ENCODE data around the gene TM7SF3. TPM values are rescaled to one million over a fixed set of nuclear protein-coding genes. Genes with fewer than 3 reads are reported as not detected.

TM7SF3 gene
- total and polyA plus RNA-seq, 2 donors (not counting 3 experiments of a cell fraction or from before 2014, with no cell fraction given): 54.8 to 70.7 TPM

- BruUV-seq (replicated peaks): no TSS peak
- CTCF ChIA-PET: interaction anchor here (1.7 kb wide), 1 partner anchor 9 kb away, joined by 4 read pairs; no protein-coding TSS in a partner anchor
- no peak overlapping the region for H2AFZ ChIP-seq (ENCODE audit: low read depth, low read length)
- no peaks in the 10 kb centered on the region for H3K9me1 ChIP-seq (replicated peaks; ENCODE audit: control insufficient read depth, extremely low read depth, insufficient read depth, low read length)
- dilution Hi-C loops (cut with MboI; ENCODE audit: extremely low pct_ligation_motif_present, low sequenced_read_pairs): no loop called here
- no peak overlapping the region for H3K9ac ChIP-seq (replicated peaks; ENCODE audit: extremely low read depth, insufficient read depth, low read length)
- no peaks in the 10 kb centered on the region for H3K9me3 ChIP-seq (replicated peaks; ENCODE audit: control insufficient read depth, insufficient read depth, low read length)
- intact Hi-C loops (cut with micrococcal nuclease): no loop called here
- FAIRE-seq (no peak), DNase-seq (ENCODE audit: low read depth, low spot score) (no peak)
- peaks cover 0 to 5% of the 10 kb centered on the region in 2 experiments for H3K36me3 ChIP-seq (ENCODE audit: control insufficient read depth in 2 of 2, extremely low read depth in 1 of 2, insufficient read depth in 2 of 2, low read length in 2 of 2)
- H4K20me1 ChIP-seq (replicated peaks; ENCODE audit: control insufficient read depth, extremely low read depth, insufficient read depth, low read length): no peaks in the 10 kb centered on the region
- H3K4me3 ChIP-seq (replicated peaks in 1 of 3; ENCODE audit: insufficient read depth in 1 of 3, low read depth in 1 of 3, low read length in 3 of 3): no peak overlapping the region
- H3K27me3 ChIP-seq (ENCODE audit: control insufficient read depth in 2 of 2, insufficient read depth in 2 of 2, low read length in 2 of 2): no peaks in the 10 kb centered on the region
- no peaks in the 10 kb centered on the region for H3K4me1 ChIP-seq (ENCODE audit: control insufficient read depth, extremely low read depth, insufficient read depth, low read length)
- no peak overlapping the region for H3K4me2 ChIP-seq (ENCODE audit: insufficient read depth, low read length)
- no peak for TF ChIP-seq GATA2 (IDR thresholded peaks at IDR 0.05; ENCODE audit: insufficient read depth, insufficient read length, low read depth, low read length)
- TF ChIP-seq POLR2A (IDR thresholded peaks at IDR 0.05; ENCODE audit: low read depth, low read length): no peak
- TF ChIP-seq MAX (IDR thresholded peaks at IDR 0.05; ENCODE audit: insufficient read depth, insufficient read length): no peak
- TF ChIP-seq CTCF (IDR thresholded peaks at IDR 0.05; ENCODE audit: extremely low read depth in 1 of 2, insufficient read depth in 1 of 2, low read depth in 1 of 2, low read length in 2 of 2): no peak
- no peak for TF ChIP-seq POLR2AphosphoS5 (IDR thresholded peaks at IDR 0.05; ENCODE audit: insufficient read depth, low read depth, low read length)
- no peak for TF ChIP-seq EZH2 (IDR thresholded peaks at IDR 0.05; ENCODE audit: borderline replicate concordance, low read depth, low read length, severe bottlenecking)
- no peak for TF ChIP-seq JUN (IDR thresholded peaks at IDR 0.05; ENCODE audit: borderline replicate concordance, insufficient read depth, insufficient read length, low read depth)
- no peak for TF ChIP-seq FOS (IDR thresholded peaks at IDR 0.05; ENCODE audit: borderline replicate concordance, insufficient read depth, low read length)
- TF ChIP-seq MYC (IDR thresholded peaks at IDR 0.05; ENCODE audit: low read depth, low read length): no peak
- no peak overlapping the region for H3K27ac ChIP-seq (ENCODE audit: insufficient read depth, low read depth, low read length)
- H3K79me2 ChIP-seq (ENCODE audit: control insufficient read depth, insufficient read depth, low read length): no peaks in the 10 kb centered on the region
- POLR2A ChIA-PET: no interaction called here
Measured at GRCh38 chr12:27034607-27035293, 20.6 kb upstream of the TM7SF3 start.

Measured in endothelial cell of umbilical vein (primary cell).